HG02571 (cell line): Measurements from ENCODE around the gene SUMO3.

Experiments used
- ATAC-seq: cut with Tn5 transposase; IDR thresholded peaks from one replicate; pipeline ENCODE4 v1.9.1; 2021; ENCODE audit warnings: mild to moderate bottlenecking, moderate library complexity; ENCODE audit not compliant: unreplicated experiment

SUMO3 gene

GRCh38 chr21:44831227-44831860, 13.5 kb upstream of the SUMO3 start:
- no peak for ATAC-seq

- ATAC-seq = no peak
Measured at GRCh38 chr21:44829507-44830092, 11.7 kb upstream of the SUMO3 start.

GRCh38 chr21:44828362-44829056, 10.6 kb upstream of the SUMO3 start:
- ATAC-seq = no peak

- ATAC-seq = no peak
Measured at GRCh38 chr21:44823179-44823660, 5.4 kb upstream of the SUMO3 start.

- no peak for ATAC-seq
Measured at GRCh38 chr21:44822484-44823178, 4.8 kb upstream of the SUMO3 start.

GRCh38 chr21:44820851-44821250, 3.0 kb upstream of the SUMO3 start:
- ATAC-seq = no peak

GRCh38 chr21:44819283-44820243, 1.7 kb upstream of the SUMO3 start:
- ATAC-seq = no peak

GRCh38 chr21:44818640-44819011, 764 bp upstream of the SUMO3 start:
- ATAC-seq = no peak

GRCh38 chr21:44817506-44817880, 369 bp downstream of the SUMO3 start:
- peak; percentile 66 for ATAC-seq

- no peak for ATAC-seq
Measured at GRCh38 chr21:44816761-44817505, 929 bp downstream of the SUMO3 start.

GRCh38 chr21:44815852-44816628, 1.8 kb downstream of the SUMO3 start:
- no peak for ATAC-seq

GRCh38 chr21:44815225-44815624, 2.6 kb downstream of the SUMO3 start:
- no peak for ATAC-seq

- no peak for ATAC-seq
Measured at GRCh38 chr21:44814498-44815023, 3.3 kb downstream of the SUMO3 start.

- ATAC-seq = no peak
Measured at GRCh38 chr21:44813727-44814126, 4.1 kb downstream of the SUMO3 start.

- ATAC-seq = no peak
Measured at GRCh38 chr21:44813149-44813548, 4.7 kb downstream of the SUMO3 start.

GRCh38 chr21:44812640-44813039, 5.2 kb downstream of the SUMO3 start:
- ATAC-seq = no peak

- ATAC-seq = no peak
Measured at GRCh38 chr21:44810779-44811178, 7.1 kb downstream of the SUMO3 start.

- no peak for ATAC-seq
Measured at GRCh38 chr21:44805859-44806258, 12.0 kb downstream of the SUMO3 start.

- ATAC-seq = no peak
Measured at GRCh38 chr21:44805226-44805625, 12.6 kb downstream of the SUMO3 start.
